ENCODE data around the gene DNAH3. TPM values are rescaled to one million over a fixed set of nuclear protein-coding genes. Genes with fewer than 3 reads are reported as not detected.
A peak's percentile ranks its signal among the peaks of the same experiment; 100 is the strongest.

DNAH3 gene
- total RNA-seq, 1 donor from 2014 or later: 1.0 TPM

DNA sequence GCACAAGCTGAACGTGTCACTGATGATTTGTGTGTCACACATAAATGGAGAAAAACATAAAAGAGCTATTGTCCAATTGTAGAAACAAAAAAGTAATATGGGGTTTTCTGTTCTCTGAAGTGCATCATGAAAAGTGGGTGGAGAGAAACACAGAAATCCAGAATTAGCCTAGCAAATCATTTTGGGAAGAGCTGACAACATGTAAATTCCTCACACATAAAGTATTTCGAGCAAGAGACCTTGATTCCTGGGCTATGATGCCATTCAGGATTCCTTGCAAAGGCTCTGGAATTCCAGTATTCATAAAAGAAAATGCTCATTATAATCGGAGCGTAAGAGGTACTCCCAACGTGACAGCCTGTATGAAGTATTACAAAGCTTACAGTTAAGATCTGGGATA, 251.6 kb downstream of the DNAH3 start:
- H3K27me3 ChIP-seq (ENCODE audit: control insufficient read depth in 3 of 3, insufficient read depth in 3 of 3, low read length in 3 of 3): no peaks in the 10 kb centered on the region
- H3K4me3 ChIP-seq (ENCODE audit: low read length in 3 of 3): peak overlapping the region; percentile 85 to 92 (median 87)
- no peaks in the 10 kb centered on the region for H3K9me3 ChIP-seq (ENCODE audit: control insufficient read depth in 3 of 3, low read length in 3 of 3)
- peak overlapping the region; percentile 82 to 90 (median 85) for H3K9ac ChIP-seq (ENCODE audit: low read depth in 1 of 3, low read length in 3 of 3)
- H3K36me3 ChIP-seq (ENCODE audit: control insufficient read depth in 3 of 3, insufficient read depth in 3 of 3, low read length in 3 of 3): peaks cover 0 to 16% (median 3%) of the 10 kb centered on the region in 3 donors
- H3K4me1 ChIP-seq (ENCODE audit: control insufficient read depth in 3 of 3, insufficient read depth in 3 of 3, low read length in 3 of 3): peaks cover 30 to 58% (median 33%) of the 10 kb centered on the region in 3 donors
- H3K27ac ChIP-seq (ENCODE audit: low read depth, low read length): peak overlapping the region; percentile 98

DNA sequence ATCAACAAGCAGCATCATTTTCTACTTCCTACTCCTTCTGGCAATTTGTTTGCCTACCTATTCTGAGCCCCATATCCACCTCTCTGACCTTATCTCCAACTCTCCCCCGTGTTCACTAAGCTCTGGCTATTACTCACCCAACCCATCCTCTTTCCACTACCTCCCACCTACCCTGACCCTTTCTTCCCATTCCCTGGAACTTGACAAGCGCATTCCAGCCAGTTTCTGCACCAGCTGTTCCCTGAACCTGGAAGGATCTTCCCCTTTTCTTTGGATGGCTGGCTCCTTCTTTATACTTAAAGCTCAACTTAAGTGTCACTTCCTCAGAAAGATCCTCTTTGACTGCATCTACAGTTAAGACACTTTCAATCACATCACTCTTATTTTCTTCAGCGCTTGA, 252.7 kb downstream of the DNAH3 start:
- peaks cover 0 to 19% (median 3%) of the 10 kb centered on the region in 3 donors for H3K36me3 ChIP-seq (ENCODE audit: control insufficient read depth in 3 of 3, insufficient read depth in 3 of 3, low read length in 3 of 3)
- H3K27me3 ChIP-seq (ENCODE audit: control insufficient read depth in 3 of 3, insufficient read depth in 3 of 3, low read length in 3 of 3): no peaks in the 10 kb centered on the region
- H3K4me3 ChIP-seq (ENCODE audit: low read length in 3 of 3): peak overlapping the region in 2 of 3 donors; percentile 3 to 25
- H3K9me3 ChIP-seq (ENCODE audit: control insufficient read depth in 3 of 3, low read length in 3 of 3): no peaks in the 10 kb centered on the region
- H3K4me1 ChIP-seq (ENCODE audit: control insufficient read depth in 3 of 3, insufficient read depth in 3 of 3, low read length in 3 of 3): peaks cover 26 to 48% (median 29%) of the 10 kb centered on the region in 3 donors
- H3K27ac ChIP-seq (ENCODE audit: low read depth, low read length): peak overlapping the region; percentile 98
- no peak overlapping the region for H3K9ac ChIP-seq (ENCODE audit: low read depth in 1 of 3, low read length in 3 of 3)

DNA sequence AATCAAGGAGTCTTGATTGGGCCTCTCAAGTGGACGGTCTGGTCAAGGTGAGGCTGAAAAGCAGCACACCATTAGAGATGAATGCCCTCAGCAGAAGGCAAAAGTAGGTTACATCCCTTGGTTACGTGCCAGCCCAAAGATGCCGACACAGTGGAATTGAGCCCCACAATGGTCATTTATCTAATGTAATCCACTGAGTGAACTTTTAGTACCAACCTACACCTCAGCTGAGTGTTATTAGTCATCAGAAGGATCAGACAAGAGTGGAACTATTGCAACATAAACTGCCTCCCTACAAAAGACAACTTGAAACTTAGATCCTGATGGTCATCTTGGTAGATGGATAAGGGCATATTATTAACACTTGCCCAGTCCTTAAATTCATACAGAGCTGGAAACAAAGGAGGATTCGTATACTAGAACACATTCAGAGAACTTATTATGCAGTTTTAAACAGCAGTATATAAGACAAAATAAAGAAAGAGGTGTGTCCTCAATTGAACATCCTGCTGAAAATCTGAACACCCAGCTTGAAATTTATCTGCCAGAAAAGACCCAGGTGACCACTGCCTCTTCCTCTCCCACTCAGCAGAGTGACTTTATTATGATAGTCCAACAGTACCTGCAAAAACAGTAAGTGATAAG, 253.3 kb downstream of the DNAH3 start:
- H3K4me3 ChIP-seq (ENCODE audit: low read length in 3 of 3): peak overlapping the region in 1 of 3 donors; percentile 3
- no peak overlapping the region for H3K27ac ChIP-seq (ENCODE audit: low read depth, low read length)
- peaks cover 0 to 18% (median 3%) of the 10 kb centered on the region in 3 donors for H3K36me3 ChIP-seq (ENCODE audit: control insufficient read depth in 3 of 3, insufficient read depth in 3 of 3, low read length in 3 of 3)
- no peaks in the 10 kb centered on the region for H3K9me3 ChIP-seq (ENCODE audit: control insufficient read depth in 3 of 3, low read length in 3 of 3)
- no peaks in the 10 kb centered on the region for H3K27me3 ChIP-seq (ENCODE audit: control insufficient read depth in 3 of 3, insufficient read depth in 3 of 3, low read length in 3 of 3)
- no peak overlapping the region for H3K9ac ChIP-seq (ENCODE audit: low read depth in 1 of 3, low read length in 3 of 3)
- peaks cover 21 to 43% (median 27%) of the 10 kb centered on the region in 3 donors for H3K4me1 ChIP-seq (ENCODE audit: control insufficient read depth in 3 of 3, insufficient read depth in 3 of 3, low read length in 3 of 3)

DNA sequence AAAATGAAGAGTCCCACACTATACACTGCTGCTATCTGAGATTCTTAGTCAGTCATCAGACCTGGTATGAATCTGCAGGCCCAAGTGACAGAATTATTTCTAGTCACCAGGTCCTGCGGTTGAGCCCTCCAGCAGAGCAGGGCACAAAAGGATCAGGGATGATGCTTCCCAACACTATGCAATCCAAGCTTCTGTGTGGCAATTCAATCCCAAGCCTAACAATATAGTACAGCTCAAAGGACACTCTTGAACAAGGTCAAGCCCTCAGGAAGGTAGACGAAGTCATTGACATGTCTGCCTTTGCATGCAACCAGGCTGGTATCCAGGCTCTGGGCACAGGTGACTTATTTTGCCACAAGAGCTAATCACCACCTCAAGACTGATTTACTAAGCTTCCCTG, 256.3 kb downstream of the DNAH3 start:
- H3K27me3 ChIP-seq (ENCODE audit: control insufficient read depth in 3 of 3, insufficient read depth in 3 of 3, low read length in 3 of 3): no peaks in the 10 kb centered on the region
- no peak overlapping the region for H3K27ac ChIP-seq (ENCODE audit: low read depth, low read length)
- H3K9ac ChIP-seq (ENCODE audit: low read depth in 1 of 3, low read length in 3 of 3): no peak overlapping the region
- H3K36me3 ChIP-seq (ENCODE audit: control insufficient read depth in 3 of 3, insufficient read depth in 3 of 3, low read length in 3 of 3): peaks cover 2 to 24% (median 3%) of the 10 kb centered on the region in 3 donors
- H3K4me3 ChIP-seq (ENCODE audit: low read length in 3 of 3): no peak overlapping the region
- H3K9me3 ChIP-seq (ENCODE audit: control insufficient read depth in 3 of 3, low read length in 3 of 3): no peaks in the 10 kb centered on the region
- peaks cover 16 to 33% (median 19%) of the 10 kb centered on the region in 3 donors for H3K4me1 ChIP-seq (ENCODE audit: control insufficient read depth in 3 of 3, insufficient read depth in 3 of 3, low read length in 3 of 3)

DNA sequence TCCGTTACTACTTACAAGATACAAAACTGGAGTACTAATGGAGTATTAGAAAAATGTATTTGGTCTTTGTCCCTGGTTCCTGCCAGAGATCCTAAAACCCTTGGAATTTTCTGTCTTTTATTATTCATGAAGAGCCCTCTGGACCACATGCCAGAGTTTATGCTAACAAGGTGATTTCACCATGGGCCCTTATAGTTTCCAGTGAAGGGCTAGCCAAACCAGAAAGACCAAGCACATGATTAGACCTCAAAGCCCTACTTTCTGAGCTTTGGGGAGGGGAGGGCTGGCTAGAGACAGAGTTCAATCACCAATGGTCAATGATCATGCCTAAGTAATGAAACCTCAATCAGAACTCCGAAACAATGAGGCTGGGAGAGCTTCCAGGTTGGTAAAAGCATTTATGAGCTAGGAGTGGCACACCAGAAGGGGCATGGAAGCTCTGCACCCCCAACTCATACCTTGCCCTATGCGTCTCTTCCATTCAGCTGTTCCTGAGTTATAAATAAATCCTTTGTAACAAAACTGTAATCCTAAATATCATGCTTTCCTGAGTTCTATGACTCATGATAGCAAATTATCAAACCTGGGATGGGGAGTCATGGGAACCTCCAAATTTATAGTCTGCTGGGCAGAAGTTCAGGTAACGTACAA, 260.9 kb downstream of the DNAH3 start:
- Histone ChIP-seq H3K9ac (ENCODE audit: low read depth in 1 of 3, low read length in 3 of 3) (no peak overlapping the region), H3K9me3 (ENCODE audit: control insufficient read depth in 3 of 3, low read length in 3 of 3) (no peaks in the 10 kb centered on the region), H3K4me1 (ENCODE audit: control insufficient read depth in 3 of 3, insufficient read depth in 3 of 3, low read length in 3 of 3) (peaks cover 12 to 21% (median 18%) of the 10 kb centered on the region in 3 donors), H3K4me3 (ENCODE audit: low read length in 3 of 3) (no peak overlapping the region), H3K27ac (ENCODE audit: low read depth, low read length) (no peak overlapping the region), H3K27me3 (ENCODE audit: control insufficient read depth in 3 of 3, insufficient read depth in 3 of 3, low read length in 3 of 3) (no peaks in the 10 kb centered on the region), H3K36me3 (ENCODE audit: control insufficient read depth in 3 of 3, insufficient read depth in 3 of 3, low read length in 3 of 3) (peaks cover 0 to 12% (median 2%) of the 10 kb centered on the region in 3 donors)

DNA sequence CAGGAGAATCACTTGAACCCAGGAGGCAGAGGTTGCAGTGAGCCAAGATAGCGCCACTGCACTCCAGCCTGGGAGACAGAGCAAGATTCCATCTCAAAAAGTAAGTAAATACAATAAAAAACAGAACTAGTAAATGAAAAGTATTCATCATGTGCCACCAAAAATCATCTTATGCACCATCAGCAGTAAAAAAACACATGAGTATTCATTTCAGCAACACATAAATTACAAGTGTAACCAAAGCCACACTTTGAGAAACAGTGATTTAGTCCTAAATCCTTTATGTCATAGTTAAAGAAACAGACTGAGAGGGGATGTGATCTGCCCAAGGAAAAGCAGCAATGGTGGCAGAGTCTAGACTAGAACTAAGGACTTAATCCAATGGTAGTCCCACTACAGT, 263.4 kb downstream of the DNAH3 start:
- peaks cover 0 to 6% (median 2%) of the 10 kb centered on the region in 3 donors for H3K36me3 ChIP-seq (ENCODE audit: control insufficient read depth in 3 of 3, insufficient read depth in 3 of 3, low read length in 3 of 3)

DNA sequence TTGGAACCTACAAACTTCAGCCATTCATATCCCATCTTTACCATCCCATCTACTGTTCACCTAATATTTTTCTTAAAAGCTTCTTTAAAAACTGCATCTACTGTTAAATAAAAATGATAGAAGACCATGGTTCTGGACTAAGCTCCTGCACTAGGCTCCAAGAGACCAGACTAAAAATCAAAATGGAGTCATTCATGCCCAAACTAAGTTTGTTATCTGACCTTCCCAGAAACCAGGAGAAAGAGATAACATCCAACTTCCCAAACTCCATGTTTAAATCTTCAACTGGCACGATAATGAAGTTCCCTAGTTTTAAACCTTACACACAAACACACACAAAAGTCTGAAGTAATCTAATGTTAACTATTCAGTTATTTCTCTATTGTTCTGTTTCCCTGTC, 264.3 kb downstream of the DNAH3 start:
- Histone ChIP-seq H3K36me3 (ENCODE audit: control insufficient read depth in 3 of 3, insufficient read depth in 3 of 3, low read length in 3 of 3) (peaks cover 0 to under 1% (median 0%) of the 10 kb centered on the region in 3 donors), H3K4me3 (ENCODE audit: low read length in 3 of 3) (no peak overlapping the region), H3K27ac (ENCODE audit: low read depth, low read length) (no peak overlapping the region), H3K9me3 (ENCODE audit: control insufficient read depth in 3 of 3, low read length in 3 of 3) (no peaks in the 10 kb centered on the region), H3K27me3 (ENCODE audit: control insufficient read depth in 3 of 3, insufficient read depth in 3 of 3, low read length in 3 of 3) (no peaks in the 10 kb centered on the region), H3K9ac (ENCODE audit: low read depth in 1 of 3, low read length in 3 of 3) (no peak overlapping the region), H3K4me1 (ENCODE audit: control insufficient read depth in 3 of 3, insufficient read depth in 3 of 3, low read length in 3 of 3) (peaks cover 12 to 21% (median 18%) of the 10 kb centered on the region in 3 donors)

More for the DNA sequence above, 263.4 kb downstream of the DNAH3 start:
- peak overlapping the region; percentile 3 for H3K27ac ChIP-seq (ENCODE audit: low read depth, low read length)
- H3K27me3 ChIP-seq (ENCODE audit: control insufficient read depth in 3 of 3, insufficient read depth in 3 of 3, low read length in 3 of 3): no peaks in the 10 kb centered on the region
- no peak overlapping the region for H3K9ac ChIP-seq (ENCODE audit: low read depth in 1 of 3, low read length in 3 of 3)
- no peak overlapping the region for H3K4me3 ChIP-seq (ENCODE audit: low read length in 3 of 3)
- H3K9me3 ChIP-seq (ENCODE audit: control insufficient read depth in 3 of 3, low read length in 3 of 3): no peaks in the 10 kb centered on the region
- H3K4me1 ChIP-seq (ENCODE audit: control insufficient read depth in 3 of 3, insufficient read depth in 3 of 3, low read length in 3 of 3): peaks cover 12 to 21% (median 18%) of the 10 kb centered on the region in 3 donors

DNA sequence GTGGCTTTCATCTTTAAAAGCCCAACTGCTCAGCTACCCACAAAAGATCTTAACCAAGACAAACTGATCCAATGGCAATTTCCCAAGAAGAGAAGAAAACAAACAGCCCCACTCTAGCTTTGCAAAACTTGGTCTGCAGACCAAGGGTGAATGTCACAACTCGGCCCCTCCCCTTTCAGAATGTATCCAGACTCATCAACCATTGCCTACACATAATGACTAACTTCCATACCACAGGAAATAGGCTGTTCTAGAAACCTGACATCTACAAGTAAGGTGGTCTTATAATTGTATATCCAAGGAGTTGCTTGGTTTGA, 266.4 kb downstream of the DNAH3 start:
- H3K36me3 ChIP-seq (ENCODE audit: control insufficient read depth in 3 of 3, insufficient read depth in 3 of 3, low read length in 3 of 3): no peaks in the 10 kb centered on the region
- no peak overlapping the region for H3K4me3 ChIP-seq (ENCODE audit: low read length in 3 of 3)
- no peak overlapping the region for H3K9ac ChIP-seq (ENCODE audit: low read depth in 1 of 3, low read length in 3 of 3)
- no peaks in the 10 kb centered on the region for H3K27me3 ChIP-seq (ENCODE audit: control insufficient read depth in 3 of 3, insufficient read depth in 3 of 3, low read length in 3 of 3)
- H3K4me1 ChIP-seq (ENCODE audit: control insufficient read depth in 3 of 3, insufficient read depth in 3 of 3, low read length in 3 of 3): peaks cover 9 to 13% (median 12%) of the 10 kb centered on the region in 3 donors
- H3K9me3 ChIP-seq (ENCODE audit: control insufficient read depth in 3 of 3, low read length in 3 of 3): no peaks in the 10 kb centered on the region
- no peak overlapping the region for H3K27ac ChIP-seq (ENCODE audit: low read depth, low read length)

DNA sequence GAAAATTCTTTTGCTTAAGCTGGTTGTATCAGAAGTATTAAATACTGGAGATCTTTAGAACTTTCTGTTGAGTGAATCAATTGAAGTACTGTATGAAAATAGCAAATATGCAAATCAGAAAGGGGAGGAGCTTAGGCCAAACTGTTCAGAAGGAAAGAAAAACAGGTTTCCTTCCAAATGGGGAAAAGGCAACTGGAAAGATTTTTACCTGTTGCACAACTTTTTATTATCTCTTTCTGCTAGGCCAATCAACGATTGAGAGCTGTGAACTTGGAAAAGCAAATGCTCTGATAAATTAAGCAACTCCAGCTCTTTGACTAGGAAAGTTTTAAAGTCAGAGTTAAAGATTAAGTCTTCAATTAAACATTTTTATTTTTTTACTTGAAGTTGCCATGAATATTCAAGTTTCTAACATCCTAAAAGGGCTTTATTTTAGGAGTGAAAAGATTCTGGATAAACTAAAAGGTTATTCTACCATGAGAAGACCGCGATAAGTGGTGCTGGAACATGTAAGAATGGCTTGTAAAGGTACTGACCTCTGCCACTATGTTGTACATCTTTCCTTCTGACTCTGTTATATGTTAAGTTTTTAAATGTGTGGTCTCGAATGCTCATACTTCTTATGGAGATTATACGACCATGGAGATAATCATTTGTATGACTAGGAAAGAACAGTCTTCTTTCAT, 266.9 kb downstream of the DNAH3 start:
- Histone ChIP-seq H3K9ac (ENCODE audit: low read depth in 1 of 3, low read length in 3 of 3) (no peak overlapping the region), H3K27ac (ENCODE audit: low read depth, low read length) (no peak overlapping the region), H3K36me3 (ENCODE audit: control insufficient read depth in 3 of 3, insufficient read depth in 3 of 3, low read length in 3 of 3) (no peaks in the 10 kb centered on the region), H3K4me1 (ENCODE audit: control insufficient read depth in 3 of 3, insufficient read depth in 3 of 3, low read length in 3 of 3) (peaks cover 9 to 15% (median 12%) of the 10 kb centered on the region in 3 donors), H3K4me3 (ENCODE audit: low read length in 3 of 3) (no peak overlapping the region), H3K9me3 (ENCODE audit: control insufficient read depth in 3 of 3, low read length in 3 of 3) (no peaks in the 10 kb centered on the region), H3K27me3 (ENCODE audit: control insufficient read depth in 3 of 3, insufficient read depth in 3 of 3, low read length in 3 of 3) (no peaks in the 10 kb centered on the region)
